Upper lobe of left lung (tissue), 6 donors: Measurements from ENCODE around the gene GJC1. TPM values are rescaled to one million over a fixed set of nuclear protein-coding genes. Genes with fewer than 3 reads are reported as not detected.

Experiments used
- ATAC-seq, 2 donors: fragments of 200-7000 bp; cut with Tn5 transposase; one replicate each; pipeline ENCODE4 v1.9.1; 2022; ENCODE audit warnings: mild to moderate bottlenecking in 2 of 2, moderate library complexity in 2 of 2; ENCODE audit not compliant: low FRiP score in 2 of 2
- DNase-seq, 2 donors: peaks; one replicate each; pipeline ENCODE4 v3.0.0-alpha.2; 2019 to 2020
- H3K27ac ChIP-seq, 4 donors: fragments of 200-600 bp; sonication (generic); one replicate each; pipeline ENCODE4 v1.5.1; 2016 to 2019
- H3K27me3 ChIP-seq, 4 donors: fragments of 200-600 bp; sonication (generic); one replicate each; pipeline ENCODE4 v1.5.1; 2017 to 2019
- H3K36me3 ChIP-seq, 4 donors: fragments of 200-600 bp; sonication (generic); one replicate each; pipeline ENCODE4 v1.5.1; 2016 to 2019
- H3K4me1 ChIP-seq, 4 donors: fragments of 200-600 bp; sonication (generic); one replicate each; pipeline ENCODE4 v1.5.1; 2018 to 2019
- H3K4me3 ChIP-seq, 4 donors: fragments of 200-600 bp; sonication (generic); one replicate each; pipeline ENCODE4 v1.5.1; 2017 to 2019; ENCODE audit warnings: mild to moderate bottlenecking in 2 of 4, moderate library complexity in 1 of 4
- H3K9me3 ChIP-seq, 4 donors: fragments of 200-600 bp; sonication (generic); one replicate each; pipeline ENCODE4 v1.5.1; 2018 to 2019
- CTCF ChIP-seq, 6 experiments: fragments of 450-650 bp in 4 of 6; fragments of 200-600 bp in 2 of 6; sonication (generic) in 2 of 6; IDR thresholded peaks; one replicate each; pipeline ENCODE4 v1.5.1; 2016 to 2019; ENCODE audit warnings: antibody characterized with exemption in 6 of 6
- EP300 ChIP-seq, 4 donors: sonication (generic); formaldehyde crosslinking; IDR thresholded peaks; one replicate each; pipeline ENCODE4 v1.5.1; 2017; ENCODE audit warnings: antibody characterized with exemption in 4 of 4, control low read depth in 2 of 4
- POLR2A ChIP-seq, 4 donors: fragments of 450-650 bp; IDR thresholded peaks; one replicate each; pipeline ENCODE4 v1.5.1; 2016 to 2017; ENCODE audit warnings: antibody characterized with exemption in 4 of 4, mild to moderate bottlenecking in 2 of 4
- POLR2AphosphoS5 ChIP-seq, 2 donors: sonication (generic); formaldehyde crosslinking; IDR thresholded peaks; one replicate each; pipeline ENCODE4 v1.5.1; 2017; ENCODE audit warnings: antibody characterized with exemption in 2 of 2
- WGBS, 2 donors: methylation state at CpG; one replicate each; pipeline ENCODE4 v1.1.5; 2017 to 2018; 5-methylcytosine and 5-hydroxymethylcytosine counted together
- total RNA-seq, 6 donors: library from RNA; depleted of rRNA in 4 of 6; stranded (reverse); fragments of >200 nt in 4 of 6; gene quantifications; one replicate each; pipeline versions ENCODE4 v1.1.0 to v1.2.1, GENCODE V29; 2016 to 2021
- donor health status: DM: no; HTN: no; CAD: no; lungs with moderate emphysema.
- donor health status: DM: no; HTN: yes; CAD: no; lungs with severe emphysema.

Gene GJC1
- total RNA-seq, 6 donors from 2014 or later: 4.2 to 14.8 (median 8.6) TPM

DNA sequence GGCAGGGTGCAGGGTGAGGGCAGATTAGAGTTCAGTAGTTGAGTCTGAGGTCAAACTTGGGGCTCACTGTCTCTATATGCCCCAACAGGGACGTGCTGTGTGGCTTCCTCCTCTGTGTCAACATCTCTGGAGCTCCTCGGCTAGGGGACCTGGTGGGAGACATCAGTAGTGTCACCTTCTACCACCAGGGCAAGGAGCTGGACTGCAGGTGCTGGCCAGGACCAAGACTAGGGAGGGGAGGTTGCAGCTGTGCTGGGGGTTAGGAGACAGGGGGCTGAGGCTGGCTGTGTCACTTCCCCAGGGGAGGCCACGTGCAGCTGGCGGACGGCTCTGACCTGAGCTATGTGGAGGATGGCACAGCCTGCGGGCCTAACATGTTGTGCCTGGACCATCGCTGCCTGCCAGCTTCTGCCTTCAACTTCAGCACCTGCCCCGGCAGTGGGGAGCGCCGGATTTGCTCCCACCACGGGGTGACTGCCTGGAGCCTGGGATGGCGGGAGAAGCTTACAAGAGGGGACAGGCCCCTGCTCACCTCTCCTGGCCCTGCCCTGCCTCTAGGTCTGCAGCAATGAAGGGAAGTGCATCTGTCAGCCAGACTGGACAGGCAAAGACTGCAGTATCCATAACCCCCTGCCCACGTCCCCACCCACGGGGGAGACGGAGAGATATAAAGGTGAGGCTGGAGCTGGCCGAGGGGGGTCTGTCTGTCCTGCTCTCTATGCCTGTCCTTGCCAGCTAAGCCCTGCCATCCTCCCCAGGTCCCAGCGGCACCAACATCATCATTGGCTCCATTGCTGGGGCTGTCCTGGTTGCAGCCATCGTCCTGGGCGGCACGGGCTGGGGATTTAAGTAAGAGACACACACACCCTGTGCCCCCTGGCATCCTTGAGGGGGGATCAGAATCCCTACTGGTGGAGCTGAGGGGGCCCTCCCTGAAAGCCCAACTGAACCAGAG, 52.4 kb downstream of the GJC1 start:
- ATAC-seq: no peak
- no peak for TF ChIP-seq EP300 (IDR thresholded peaks at IDR 0.05)
- no peak for TF ChIP-seq CTCF (IDR thresholded peaks at IDR 0.05)
- TF ChIP-seq POLR2A (IDR thresholded peaks at IDR 0.05): no peak
- no peak for TF ChIP-seq POLR2AphosphoS5 (IDR thresholded peaks at IDR 0.05)
- no peak for DNase-seq
- no peaks in the 10 kb centered on the region for H3K36me3 ChIP-seq
- peaks cover 29 to 57% (median 37%) of the 10 kb centered on the region in 4 donors for H3K4me1 ChIP-seq
- WGBS, 2 donors: 84% methylated on average over 20 of the region's 20 CpGs; no CpG with 5 or more reads in 1 of the 2 donors
- no peak overlapping the region for H3K27ac ChIP-seq
- H3K27me3 ChIP-seq: no peaks in the 10 kb centered on the region
- H3K9me3 ChIP-seq: no peaks in the 10 kb centered on the region
- H3K4me3 ChIP-seq: no peak overlapping the region

GRCh38 chr17:44776628-44777393, 53.3 kb downstream of the GJC1 start:
- DNase-seq: no peak

GRCh38 chr17:44775838-44776621, 54.1 kb downstream of the GJC1 start:
- Histone ChIP-seq H3K27ac (peak overlapping the region in 3 of 4 donors; percentile 24 to 73 (median 53)), H3K36me3 (no peaks in the 10 kb centered on the region), H3K27me3 (peaks cover 0 to 12% (median 1%) of the 10 kb centered on the region in 4 donors), H3K4me1 (peaks cover 26 to 41% (median 27%) of the 10 kb centered on the region in 4 donors), H3K4me3 (peak overlapping the region; percentile 43 to 73 (median 68)), H3K9me3 (no peaks in the 10 kb centered on the region)
- DNase-seq (peak in 1 of 2 donors; percentile 57), ATAC-seq (peak; percentile 2 to 7)
- 8 to 11% methylated on average over 18 to 43 of the region's 43 CpGs for WGBS, 2 donors
- TF ChIP-seq CTCF (IDR thresholded peaks at IDR 0.05) (no peak), POLR2A (IDR thresholded peaks at IDR 0.05) (no peak), POLR2AphosphoS5 (IDR thresholded peaks at IDR 0.05) (no peak), EP300 (IDR thresholded peaks at IDR 0.05) (no peak)

More at GRCh38 chr17:44776628-44777393, 53.3 kb downstream of the GJC1 start:
- no peak for TF ChIP-seq POLR2A (IDR thresholded peaks at IDR 0.05)
- TF ChIP-seq POLR2AphosphoS5 (IDR thresholded peaks at IDR 0.05): no peak
- no peak for TF ChIP-seq CTCF (IDR thresholded peaks at IDR 0.05)
- H3K4me3 ChIP-seq: no peak overlapping the region
- peaks cover 0 to 7% (median 1%) of the 10 kb centered on the region in 4 donors for H3K27me3 ChIP-seq
- 84 to 95% methylated on average over 11 to 19 of the region's 19 CpGs for WGBS, 2 donors
- no peak overlapping the region for H3K27ac ChIP-seq
- ATAC-seq: no peak
- peaks cover 26 to 48% (median 32%) of the 10 kb centered on the region in 4 donors for H3K4me1 ChIP-seq
- H3K9me3 ChIP-seq: no peaks in the 10 kb centered on the region
- H3K36me3 ChIP-seq: no peaks in the 10 kb centered on the region

DNA sequence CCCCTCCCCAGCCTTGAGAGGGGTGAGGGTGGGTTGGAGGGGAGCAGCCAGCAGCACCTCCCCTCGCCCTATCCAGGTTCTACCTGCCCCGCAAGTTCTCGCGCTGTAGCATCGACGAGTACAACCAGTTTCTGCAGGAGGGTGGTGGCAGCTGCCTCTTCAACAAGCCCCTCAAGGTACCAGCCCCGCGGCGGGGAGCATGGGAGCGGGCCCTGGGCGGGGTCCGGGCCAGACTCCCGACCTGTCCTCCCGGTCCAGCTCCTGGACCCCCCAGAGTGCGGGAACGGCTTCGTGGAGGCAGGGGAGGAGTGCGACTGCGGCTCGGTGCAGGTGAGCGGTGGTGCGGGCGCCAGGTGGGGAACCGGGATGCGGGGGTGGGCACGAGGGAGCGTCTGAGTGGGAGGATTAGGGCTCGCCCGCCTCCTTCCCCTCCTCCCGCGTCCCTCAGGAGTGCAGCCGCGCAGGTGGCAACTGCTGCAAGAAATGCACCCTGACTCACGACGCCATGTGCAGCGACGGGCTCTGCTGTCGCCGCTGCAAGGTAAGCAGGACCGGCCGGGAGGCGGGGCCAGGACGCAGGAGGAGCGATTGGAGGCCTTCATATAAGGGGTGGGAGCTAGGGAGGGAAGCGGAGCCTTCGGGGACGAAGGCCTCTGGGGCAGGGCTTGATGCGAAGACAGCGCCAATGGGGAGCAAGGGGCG, 54.8 kb downstream of the GJC1 start:
- Histone ChIP-seq H3K4me1 (peaks cover 24 to 33% (median 26%) of the 10 kb centered on the region in 4 donors), H3K36me3 (no peaks in the 10 kb centered on the region), H3K9me3 (no peaks in the 10 kb centered on the region), H3K27ac (peak overlapping the region in 1 of 4 donors; percentile 37), H3K27me3 (peaks cover 0 to 12% (median 1%) of the 10 kb centered on the region in 4 donors), H3K4me3 (peak overlapping the region; percentile 64 to 73 (median 69))
- peak; percentile 95 to 96 for ATAC-seq
- TF ChIP-seq EP300 (IDR thresholded peaks at IDR 0.05) (no peak), POLR2A (IDR thresholded peaks at IDR 0.05) (no peak), POLR2AphosphoS5 (IDR thresholded peaks at IDR 0.05) (no peak), CTCF (IDR thresholded peaks at IDR 0.05) (no peak)
- peak; percentile 97 to 98 for DNase-seq
- 0 to 1% methylated on average over 25 to 32 of the region's 50 CpGs for WGBS, 2 donors
